Esophagus squamous epithelium (tissue), 5 donors: ENCODE data around the gene AFG3L2. TPM values are rescaled to one million over a fixed set of nuclear protein-coding genes. Genes with fewer than 3 reads are reported as not detected.

Experiments
- DNase-seq: peaks from one replicate; lab custom pipeline; 2025; lab: John Stamatoyannopoulos, UW
- H3K27ac ChIP-seq, 4 donors: fragments of 200-600 bp; sonication (generic); one replicate each; pipeline ENCODE4 v1.5.1; 2016 to 2019; ENCODE audit warnings: mild to moderate bottlenecking in 1 of 4
- H3K27me3 ChIP-seq, 4 donors: fragments of 200-600 bp; sonication (generic); 1 replicate in 3 of 4; 2 replicates in 1 of 4; pipeline versions ENCODE4 v1.5.1 to v1.6.0; 2017 to 2021; ENCODE audit warnings: antibody characterized with exemption in 1 of 4
- H3K36me3 ChIP-seq, 3 donors: fragments of 200-600 bp; sonication (generic); one replicate each; pipeline ENCODE4 v1.5.1; 2016 to 2019
- H3K4me1 ChIP-seq, 3 donors: fragments of 200-600 bp; sonication (generic); one replicate each; pipeline ENCODE4 v1.5.1; 2017 to 2019
- H3K4me3 ChIP-seq, 4 donors: fragments of 200-600 bp; sonication (generic); 1 replicate in 3 of 4; 2 replicates in 1 of 4; pipeline ENCODE4 v1.5.1; 2016 to 2019; ENCODE audit warnings: mild to moderate bottlenecking in 2 of 4, moderate library complexity in 1 of 4
- H3K9me3 ChIP-seq, 3 donors: fragments of 200-600 bp; sonication (generic); one replicate each; pipeline ENCODE4 v1.5.1; 2016 to 2019
- CTCF ChIP-seq, 6 experiments: fragments of 450-650 bp in 4 of 6; fragments of 200-600 bp in 2 of 6; sonication (generic) in 2 of 6; IDR thresholded peaks; one replicate each; pipeline ENCODE4 v1.5.1; 2016 to 2019; ENCODE audit warnings: antibody characterized with exemption in 6 of 6, mild to moderate bottlenecking in 4 of 6, moderate library complexity in 4 of 6
- POLR2A ChIP-seq, 4 donors: fragments of 450-650 bp; IDR thresholded peaks; one replicate each; pipeline ENCODE4 v1.6.1; 2017; ENCODE audit warnings: antibody characterized with exemption in 4 of 4, mild to moderate bottlenecking in 4 of 4, moderate library complexity in 3 of 4
- WGBS, 2 donors: methylation state at CpG; one replicate each; pipeline ENCODE4 v1.1.5; 2018; 5-methylcytosine and 5-hydroxymethylcytosine counted together
- intact Hi-C: fragments of 100-400 bp; cut with DNase I; formaldehyde crosslinking; loops from one replicate; pipeline ENCODE4 v1.15.0; 2022
- total RNA-seq, 4 donors: library from RNA; depleted of rRNA; stranded (reverse); fragments of >200 nt; gene quantifications; one replicate each; pipeline ENCODE4 v1.1.0, GENCODE V29; 2016
- donor health status: DM: yes; HTN: yes; CAD: no.

The AFG3L2 gene
- total RNA-seq, 4 donors from 2014 or later: 41.5 to 62.9 (median 58.1) TPM

GRCh38 chr18:12305930-12306629 lies 70.9 kb downstream of the AFG3L2 start:
- peak overlapping the region in 2 of 4 donors; percentile 99 to 100 for H3K27ac ChIP-seq
- intact Hi-C loops: no loop called here
- H3K9me3 ChIP-seq: peaks cover 0 to 2% (median 0%) of the 10 kb centered on the region in 3 donors
- peaks cover 0 to 8% (median 3%) of the 10 kb centered on the region in 3 donors for H3K36me3 ChIP-seq
- DNase-seq: no peak
- H3K4me3 ChIP-seq: peak overlapping the region in 1 of 4 donors; percentile 96
- TF ChIP-seq POLR2A (IDR thresholded peaks at IDR 0.05): no peak
- TF ChIP-seq CTCF (IDR thresholded peaks at IDR 0.05): no peak
- peaks cover 19 to 58% (median 26%) of the 10 kb centered on the region in 3 donors for H3K4me1 ChIP-seq
- 76 to 91% methylated on average over 14 to 21 of the region's 25 CpGs for WGBS, 2 donors
- H3K27me3 ChIP-seq: peaks cover 0 to 8% (median 0%) of the 10 kb centered on the region in 4 donors

- no peaks in the 10 kb centered on the region for H3K36me3 ChIP-seq
- intact Hi-C loops: no loop called here
- peaks cover 0 to 8% (median 0%) of the 10 kb centered on the region in 4 donors for H3K27me3 ChIP-seq
- TF ChIP-seq CTCF (IDR thresholded peaks at IDR 0.05) (no peak), POLR2A (IDR thresholded peaks at IDR 0.05) (no peak)
- no peak overlapping the region for H3K4me3 ChIP-seq
- no peaks in the 10 kb centered on the region for H3K9me3 ChIP-seq
- peak overlapping the region in 2 of 4 donors; percentile 2 to 26 for H3K27ac ChIP-seq
- H3K4me1 ChIP-seq: peaks cover 19 to 50% (median 20%) of the 10 kb centered on the region in 3 donors
- WGBS, 2 donors: 68 to 75% methylated on average over 8 to 10 of the region's 12 CpGs
- no peak for DNase-seq
Observed at GRCh38 chr18:12305211-12305610, 71.8 kb downstream of the AFG3L2 start.

GRCh38 chr18:12304351-12305210 lies 72.4 kb downstream of the AFG3L2 start:
- Histone ChIP-seq H3K4me3 (no peak overlapping the region), H3K4me1 (peaks cover 13 to 43% (median 15%) of the 10 kb centered on the region in 3 donors), H3K27ac (peak overlapping the region in 2 of 4 donors; percentile 2 to 26), H3K9me3 (no peaks in the 10 kb centered on the region), H3K36me3 (no peaks in the 10 kb centered on the region), H3K27me3 (peaks cover 0 to 8% (median 0%) of the 10 kb centered on the region in 4 donors)
- WGBS, 2 donors: 57% methylated on average over 11 to 13 of the region's 19 CpGs
- no peak for DNase-seq
- intact Hi-C loops: no loop called here
- no peak for TF ChIP-seq POLR2A (IDR thresholded peaks at IDR 0.05)
- no peak for TF ChIP-seq CTCF (IDR thresholded peaks at IDR 0.05)

- WGBS, 2 donors: 65 to 85% methylated on average over 7 to 13 of the region's 14 CpGs
- Histone ChIP-seq H3K27ac (no peak overlapping the region), H3K9me3 (no peaks in the 10 kb centered on the region), H3K36me3 (no peaks in the 10 kb centered on the region), H3K4me1 (peaks cover 10 to 31% (median 13%) of the 10 kb centered on the region in 3 donors), H3K27me3 (no peaks in the 10 kb centered on the region), H3K4me3 (no peak overlapping the region)
- TF ChIP-seq CTCF (IDR thresholded peaks at IDR 0.05): no peak
- no peak for TF ChIP-seq POLR2A (IDR thresholded peaks at IDR 0.05)
- no peak for DNase-seq
- intact Hi-C loops: no loop called here
Observed at GRCh38 chr18:12302391-12303147, 74.5 kb downstream of the AFG3L2 start.
